Nephron (organoid): ENCODE data around the gene OR8B3.
"Not testable (repeated sequence)": the region's sequence is repeated elsewhere in the genome, so short reads cannot be mapped to it uniquely, and the experiment has no call there.

Experiments
- H3K27ac Mint-ChIP-seq, 3 experiments: 2 replicates each; pipeline ENCODE4 v1.8.0; 2020; ENCODE audit warnings: mixed read lengths in 3 of 3, mild to moderate bottlenecking in 2 of 3, moderate library complexity in 1 of 3
- H3K27me3 Mint-ChIP-seq: 2 replicates; pipeline ENCODE4 v1.8.0; 2021; ENCODE audit warnings: low read depth, mild to moderate bottlenecking, moderate library complexity, mixed read lengths
- H3K36me3 Mint-ChIP-seq: 2 replicates; pipeline ENCODE4 v1.8.0; 2020; ENCODE audit warnings: low read depth, mixed read lengths
- H3K4me1 Mint-ChIP-seq: 2 replicates; pipeline ENCODE4 v1.8.0; 2020; ENCODE audit warnings: mixed read lengths
- H3K4me3 Mint-ChIP-seq, 3 experiments: 2 replicates each; pipeline ENCODE4 v1.8.0; 2020; ENCODE audit warnings: mild to moderate bottlenecking in 3 of 3, mixed read lengths in 3 of 3, moderate library complexity in 2 of 3
- H3K9me3 Mint-ChIP-seq: 2 replicates; pipeline ENCODE4 v1.8.0; 2020; ENCODE audit warnings: mixed read lengths
- CTCF ChIP-seq, 3 experiments: fragments of 200-600 bp; sonication (generic); IDR thresholded peaks; one replicate each; pipeline ENCODE4 v1.5.0; 2021; ENCODE audit warnings: antibody characterized with exemption in 3 of 3; ENCODE audit not compliant: unreplicated experiment in 3 of 3

The OR8B3 gene

GRCh38 chr11:124384399-124384798 is 14.4 kb downstream of the OR8B3 start, which contains the start of gene OR8B2:
OR8B2 (minus strand) TSS chr11:124384499; CDS start chr11:124383343, 1,156 bp downstream.
- Mint-ChIP-seq H3K36me3 (no peaks in the 10 kb centered on the region), H3K4me1 (no peaks in the 10 kb centered on the region), H3K9me3 (peaks cover 3% of the 10 kb centered on the region), H3K27me3 (peaks cover 4% of the 10 kb centered on the region), H3K4me3 (no peak within 1 kb of the TSS), H3K27ac (no peak within 1 kb of the TSS)
- TF ChIP-seq CTCF (IDR thresholded peaks at IDR 0.05; ENCODE audit: unreplicated experiment in 3 of 3): no peak

- not testable (repeated sequence) for H3K27ac Mint-ChIP-seq, H3K27me3 Mint-ChIP-seq, H3K4me3 Mint-ChIP-seq, H3K9me3 Mint-ChIP-seq, H3K4me1 Mint-ChIP-seq, H3K36me3 Mint-ChIP-seq
Measured at GRCh38 chr11:124382857-124383256, 16.0 kb downstream of the OR8B3 start.

DNA sequence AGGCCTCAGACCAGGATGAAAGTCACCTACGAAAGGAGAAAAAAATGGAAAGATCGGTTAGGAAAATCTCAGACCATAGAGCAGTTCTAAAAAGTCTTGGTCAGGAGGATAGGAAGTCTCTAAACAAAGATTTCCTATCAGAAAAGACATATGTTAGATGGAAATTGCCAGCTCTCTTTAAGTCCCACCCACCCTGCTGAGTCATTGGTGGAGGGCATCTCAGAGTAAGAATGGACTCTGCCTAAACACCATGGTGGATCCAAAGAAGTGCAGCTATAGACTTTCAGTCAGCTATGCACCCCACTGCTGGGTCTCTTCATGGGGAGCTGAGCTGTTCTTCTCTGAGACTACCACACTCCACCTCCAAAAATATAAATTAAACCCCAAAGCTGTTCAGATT is 18.2 kb downstream of the OR8B3 start:
- no peaks in the 10 kb centered on the region for H3K4me1 Mint-ChIP-seq
- TF ChIP-seq CTCF (IDR thresholded peaks at IDR 0.05; ENCODE audit: unreplicated experiment in 3 of 3): no peak
- H3K27ac Mint-ChIP-seq: no peak overlapping the region
- H3K36me3 Mint-ChIP-seq: no peaks in the 10 kb centered on the region
- H3K27me3 Mint-ChIP-seq: no peaks in the 10 kb centered on the region
- H3K4me3 Mint-ChIP-seq: no peak overlapping the region
- H3K9me3 Mint-ChIP-seq: no peaks in the 10 kb centered on the region

GRCh38 chr11:124376280-124376679 is 22.5 kb downstream of the OR8B3 start:
- Mint-ChIP-seq H3K36me3 (no peaks in the 10 kb centered on the region), H3K27ac (no peak overlapping the region), H3K9me3 (no peaks in the 10 kb centered on the region), H3K4me1 (no peaks in the 10 kb centered on the region), H3K4me3 (no peak overlapping the region), H3K27me3 (no peaks in the 10 kb centered on the region)
- TF ChIP-seq CTCF (IDR thresholded peaks at IDR 0.05; ENCODE audit: unreplicated experiment in 3 of 3): no peak

DNA sequence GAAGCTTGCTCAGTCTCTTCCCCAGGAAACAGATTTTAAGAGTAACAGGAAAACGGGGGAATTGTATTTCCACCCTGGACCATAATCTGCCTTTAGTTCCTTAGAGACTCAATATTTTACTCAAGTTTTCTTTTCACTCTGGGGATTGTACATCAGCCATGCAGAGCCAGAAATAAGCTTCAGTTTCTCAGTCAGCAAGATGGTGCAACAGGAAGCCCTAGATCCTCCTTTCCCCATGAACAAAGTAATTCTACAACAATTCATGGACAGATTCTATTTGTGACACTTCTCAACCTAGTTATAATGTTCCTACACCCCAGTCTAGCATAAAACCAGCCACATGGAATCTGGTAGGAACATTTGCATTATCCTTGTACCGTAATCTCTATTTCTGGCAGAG is 39.3 kb downstream of the OR8B3 start:
- no peak overlapping the region for H3K27ac Mint-ChIP-seq
- no peaks in the 10 kb centered on the region for H3K9me3 Mint-ChIP-seq
- H3K36me3 Mint-ChIP-seq: no peaks in the 10 kb centered on the region
- H3K27me3 Mint-ChIP-seq: no peaks in the 10 kb centered on the region
- no peaks in the 10 kb centered on the region for H3K4me1 Mint-ChIP-seq
- no peak for TF ChIP-seq CTCF (IDR thresholded peaks at IDR 0.05; ENCODE audit: unreplicated experiment in 3 of 3)
- no peak overlapping the region for H3K4me3 Mint-ChIP-seq

GRCh38 chr11:124346311-124346955 is 52.4 kb downstream of the OR8B3 start:
- no peak for TF ChIP-seq CTCF (IDR thresholded peaks at IDR 0.05; ENCODE audit: unreplicated experiment in 3 of 3)
- H3K4me1 Mint-ChIP-seq: no peaks in the 10 kb centered on the region
- no peak overlapping the region for H3K4me3 Mint-ChIP-seq
- no peaks in the 10 kb centered on the region for H3K36me3 Mint-ChIP-seq
- no peak overlapping the region for H3K27ac Mint-ChIP-seq
- no peaks in the 10 kb centered on the region for H3K27me3 Mint-ChIP-seq
- H3K9me3 Mint-ChIP-seq: peaks cover 18% of the 10 kb centered on the region
